AG04450 (cell line): ENCODE measurements around the gene RICTOR. TPM values are rescaled to one million over a fixed set of nuclear protein-coding genes. Genes with fewer than 3 reads are reported as not detected.
A peak's percentile ranks its signal among the peaks of the same experiment; 100 is the strongest.

Experiments
- CTCF ChIA-PET: fragments of 300-600, 350-600 bp; formaldehyde crosslinking; extraction: SDS; loops from one replicate; lab custom pipeline; 2022; ENCODE audit warnings: antibody characterized with exemption, inconsistent platforms; lab: Charles Lee
- POLR2A ChIA-PET: fragments of 350-600 bp; formaldehyde crosslinking; extraction: SDS; loops from one replicate; lab custom pipeline; 2021; ENCODE audit warnings: antibody characterized with exemption, inconsistent platforms; lab: Yijun Ruan, JAX
- DNase-seq: peaks from one replicate; pipeline ENCODE4 v3.0.0-alpha.2; 2011; ENCODE audit warnings: low read depth, low spot score
- H3K27ac ChIP-seq: one replicate; pipeline ENCODE4 v1.5.1; 2012; ENCODE audit warnings: low read depth, low read length, control low read depth
- H3K27me3 ChIP-seq: one replicate; pipeline ENCODE4 v1.6.0; 2012; ENCODE audit warnings: low read length; ENCODE audit not compliant: control insufficient read depth, insufficient read depth
- H3K4me3 ChIP-seq: 2 replicates; pipeline ENCODE4 v1.5.1; 2011; ENCODE audit warnings: mild to moderate bottlenecking, low read depth, low read length, control low read depth
- H3K9me3 ChIP-seq: 2 replicates; pipeline ENCODE4 v1.5.1; 2012; ENCODE audit warnings: low read length; ENCODE audit not compliant: control insufficient read depth, insufficient read depth
- CTCF ChIP-seq: IDR thresholded peaks from 2 replicates; pipeline ENCODE4 v1.5.1; 2011; ENCODE audit warnings: low read depth, low read length, control low read depth, inconsistent platforms
- polyA plus RNA-seq: library from polyadenylated mRNA; depleted of rRNA; stranded (reverse); fragments of >200 nt; gene quantifications from 2 replicates; pipeline ENCODE4 v1.2.3, GENCODE V29; 2011

The RICTOR gene
- polyA plus RNA-seq, 1 experiment: 15.6 TPM

- no peak overlapping the region for H3K27ac ChIP-seq
- CTCF ChIA-PET: interaction anchor here (0.5 to 1.6 kb wide), 6 partner anchors 10 to 503 kb away, joined by 3 to 7 read pairs (median 5); no protein-coding TSS in a partner anchor
- DNase-seq: no peak
- H3K27me3 ChIP-seq: no peaks in the 10 kb centered on the region
- POLR2A ChIA-PET: no interaction called here
- no peak overlapping the region for H3K4me3 ChIP-seq
- no peak for TF ChIP-seq CTCF
- H3K9me3 ChIP-seq: no peaks in the 10 kb centered on the region
Observed at GRCh38 chr5:38923661-38924451, 150.3 kb downstream of the RICTOR start.

GRCh38 chr5:38922199-38922598 lies 152.0 kb downstream of the RICTOR start:
- Histone ChIP-seq H3K9me3 (no peaks in the 10 kb centered on the region), H3K4me3 (no peak overlapping the region), H3K27me3 (no peaks in the 10 kb centered on the region), H3K27ac (no peak overlapping the region)
- CTCF ChIA-PET: interaction anchor here (0.6 to 1.6 kb wide), 14 partner anchors 9 to 502 kb away, joined by 3 to 9 read pairs (median 4); no protein-coding TSS in a partner anchor
- peak; percentile 6 for DNase-seq
- TF ChIP-seq CTCF: peak; percentile 73
- POLR2A ChIA-PET: no interaction called here

GRCh38 chr5:38921174-38921573 lies 153.0 kb downstream of the RICTOR start:
- Histone ChIP-seq H3K9me3 (no peaks in the 10 kb centered on the region), H3K4me3 (no peak overlapping the region), H3K27me3 (no peaks in the 10 kb centered on the region), H3K27ac (no peak overlapping the region)
- no peak for TF ChIP-seq CTCF
- CTCF ChIA-PET: interaction anchor here (0.6 to 1.6 kb wide), 11 partner anchors 16 to 501 kb away, joined by 3 to 9 read pairs (median 4); no protein-coding TSS in a partner anchor
- POLR2A ChIA-PET: no interaction called here
- no peak for DNase-seq

GRCh38 chr5:38916802-38917201 lies 157.4 kb downstream of the RICTOR start:
- Histone ChIP-seq H3K4me3 (no peak overlapping the region), H3K27ac (no peak overlapping the region), H3K9me3 (no peaks in the 10 kb centered on the region), H3K27me3 (no peaks in the 10 kb centered on the region)
- no peak for DNase-seq
- POLR2A ChIA-PET: no interaction called here
- CTCF ChIA-PET: no interaction called here
- no peak for TF ChIP-seq CTCF

- CTCF ChIA-PET: interaction anchor here (1.5 kb wide), 1 partner anchor 9 kb away, joined by 5 read pairs; no protein-coding TSS in a partner anchor
- POLR2A ChIA-PET: no interaction called here
- no peak overlapping the region for H3K4me3 ChIP-seq
- no peak overlapping the region for H3K27ac ChIP-seq
- no peaks in the 10 kb centered on the region for H3K27me3 ChIP-seq
- TF ChIP-seq CTCF: no peak
- no peaks in the 10 kb centered on the region for H3K9me3 ChIP-seq
- DNase-seq: no peak
Observed at GRCh38 chr5:38913714-38914113, 160.5 kb downstream of the RICTOR start.
